Progenitor cell of endocrine pancreas (in vitro differentiated cells): Measurements from ENCODE around the gene CFAP53. TPM values are rescaled to one million over a fixed set of nuclear protein-coding genes. Genes with fewer than 3 reads are reported as not detected.
"Not testable (repeated sequence)": the region's sequence is repeated elsewhere in the genome, so short reads cannot be mapped to it uniquely, and the experiment has no call there.

Experiments
- DNase-seq: peaks from one replicate; pipeline ENCODE4 v3.0.0; 2021; ENCODE audit warnings: low spot score; ENCODE audit not compliant: unreplicated experiment
- H3K27ac Mint-ChIP-seq: 2 replicates; pipeline ENCODE4 v1.8.0; 2021; ENCODE audit warnings: mild to moderate bottlenecking, moderate library complexity, mixed read lengths
- H3K27me3 Mint-ChIP-seq: 2 replicates; pipeline ENCODE4 v1.8.0; 2021; ENCODE audit warnings: mixed read lengths
- H3K36me3 Mint-ChIP-seq: 2 replicates; pipeline ENCODE4 v1.8.0; 2022; ENCODE audit warnings: mixed read lengths; ENCODE audit not compliant: insufficient read depth
- H3K4me1 Mint-ChIP-seq: 2 replicates; pipeline ENCODE4 v1.8.0; 2021; ENCODE audit warnings: low read depth, mixed read lengths
- H3K4me3 Mint-ChIP-seq: 2 replicates; pipeline ENCODE4 v1.8.0; 2021; ENCODE audit warnings: low read depth, mild to moderate bottlenecking, moderate library complexity, mixed read lengths
- H3K9me3 Mint-ChIP-seq: 2 replicates; pipeline ENCODE4 v1.8.0; 2021; ENCODE audit warnings: low read depth, mixed read lengths
- total RNA-seq: library from RNA; stranded (reverse); gene quantifications from 2 replicates; pipeline ENCODE4 v1.2.1, GENCODE V29; 2021
- TF ChIP-seq, protein P1 (sequence below): fragments of 200-600 bp; sonication (generic); IDR thresholded peaks from one replicate; pipeline ENCODE4 v1.5.0; 2021; ENCODE audit warnings: antibody characterized with exemption, mild to moderate bottlenecking; ENCODE audit not compliant: unreplicated experiment

Gene CFAP53
- total RNA-seq, 1 donor from 2014 or later: 1.7 TPM

DNA sequence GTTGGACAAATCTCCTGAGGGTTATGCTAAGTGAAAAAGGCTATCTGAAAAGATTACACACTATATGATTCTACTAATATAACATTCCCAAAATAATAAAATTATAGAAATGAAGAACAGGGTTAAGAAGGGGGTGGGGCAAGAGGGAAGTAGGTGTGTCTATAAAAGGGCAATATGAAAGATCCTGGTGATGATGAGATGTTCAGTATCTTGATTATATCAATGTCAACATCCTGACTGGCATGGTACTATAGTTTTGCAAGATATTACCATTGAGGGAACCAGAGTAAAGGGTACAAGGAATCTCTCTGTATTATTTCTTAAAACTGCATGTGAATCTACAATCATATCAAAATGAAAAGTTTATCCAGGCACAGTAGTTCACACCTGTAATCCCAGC is 16.7 kb downstream of the CFAP53 start:
- Mint-ChIP-seq H3K4me1 (no peaks in the 10 kb centered on the region), H3K36me3 (peaks cover 1% of the 10 kb centered on the region), H3K27ac (no peak overlapping the region), H3K9me3 (no peaks in the 10 kb centered on the region), H3K4me3 (no peak overlapping the region), H3K27me3 (no peaks in the 10 kb centered on the region)
- TF ChIP-seq, protein P1, sequence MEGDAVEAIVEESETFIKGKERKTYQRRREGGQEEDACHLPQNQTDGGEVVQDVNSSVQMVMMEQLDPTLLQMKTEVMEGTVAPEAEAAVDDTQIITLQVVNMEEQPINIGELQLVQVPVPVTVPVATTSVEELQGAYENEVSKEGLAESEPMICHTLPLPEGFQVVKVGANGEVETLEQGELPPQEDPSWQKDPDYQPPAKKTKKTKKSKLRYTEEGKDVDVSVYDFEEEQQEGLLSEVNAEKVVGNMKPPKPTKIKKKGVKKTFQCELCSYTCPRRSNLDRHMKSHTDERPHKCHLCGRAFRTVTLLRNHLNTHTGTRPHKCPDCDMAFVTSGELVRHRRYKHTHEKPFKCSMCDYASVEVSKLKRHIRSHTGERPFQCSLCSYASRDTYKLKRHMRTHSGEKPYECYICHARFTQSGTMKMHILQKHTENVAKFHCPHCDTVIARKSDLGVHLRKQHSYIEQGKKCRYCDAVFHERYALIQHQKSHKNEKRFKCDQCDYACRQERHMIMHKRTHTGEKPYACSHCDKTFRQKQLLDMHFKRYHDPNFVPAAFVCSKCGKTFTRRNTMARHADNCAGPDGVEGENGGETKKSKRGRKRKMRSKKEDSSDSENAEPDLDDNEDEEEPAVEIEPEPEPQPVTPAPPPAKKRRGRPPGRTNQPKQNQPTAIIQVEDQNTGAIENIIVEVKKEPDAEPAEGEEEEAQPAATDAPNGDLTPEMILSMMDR: no peak
- no peak for DNase-seq

DNA sequence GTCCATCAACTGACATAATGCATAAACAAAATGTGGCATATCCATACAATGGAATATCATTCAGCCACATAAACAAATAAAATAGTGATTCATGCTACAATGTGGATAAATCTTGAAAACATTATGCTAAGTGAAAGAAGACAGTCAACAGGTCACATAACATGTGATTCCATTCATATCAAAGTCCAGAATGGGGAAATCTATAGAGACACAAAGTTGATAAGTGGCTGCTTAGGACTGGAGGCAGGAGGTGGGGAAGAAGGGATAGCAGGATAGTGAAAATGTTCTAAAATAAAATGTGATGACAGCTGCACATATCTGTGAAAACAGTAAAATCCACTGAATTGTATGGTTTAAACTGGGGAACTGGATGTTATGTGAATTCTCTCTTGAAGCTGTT is 18.7 kb downstream of the CFAP53 start:
- H3K27me3 Mint-ChIP-seq: no peaks in the 10 kb centered on the region
- TF ChIP-seq, protein P1: no peak
- no peak overlapping the region for H3K27ac Mint-ChIP-seq
- no peak for DNase-seq
- peaks cover 10% of the 10 kb centered on the region for H3K9me3 Mint-ChIP-seq
- no peak overlapping the region for H3K4me3 Mint-ChIP-seq
- no peaks in the 10 kb centered on the region for H3K4me1 Mint-ChIP-seq
- H3K36me3 Mint-ChIP-seq: peaks cover 9% of the 10 kb centered on the region

DNA sequence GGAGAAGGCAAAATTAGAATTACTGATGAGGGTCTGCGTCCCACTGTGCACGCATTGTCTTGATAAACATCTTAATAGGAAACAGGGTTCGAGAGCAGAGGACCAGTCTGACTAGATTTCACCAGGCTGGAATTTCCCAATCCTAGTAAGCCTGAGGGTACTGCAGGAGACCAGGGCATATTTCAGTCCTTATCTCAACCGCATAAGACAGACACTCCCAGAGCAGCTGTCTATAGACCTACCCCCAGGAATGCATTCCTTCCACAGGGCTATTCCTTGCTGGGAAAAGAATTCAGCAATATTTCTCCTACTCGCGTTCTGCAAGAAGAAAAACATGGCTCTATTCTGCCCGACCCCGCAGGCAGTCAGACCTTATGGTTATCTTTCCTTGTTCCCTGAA is 24.5 kb downstream of the CFAP53 start:
- H3K27me3 Mint-ChIP-seq, H3K27ac Mint-ChIP-seq, DNase-seq, H3K4me3 Mint-ChIP-seq, H3K4me1 Mint-ChIP-seq: not testable (repeated sequence)
- H3K9me3 Mint-ChIP-seq: peaks cover 27% of the 10 kb centered on the region
- H3K36me3 Mint-ChIP-seq: peaks cover 19% of the 10 kb centered on the region

DNA sequence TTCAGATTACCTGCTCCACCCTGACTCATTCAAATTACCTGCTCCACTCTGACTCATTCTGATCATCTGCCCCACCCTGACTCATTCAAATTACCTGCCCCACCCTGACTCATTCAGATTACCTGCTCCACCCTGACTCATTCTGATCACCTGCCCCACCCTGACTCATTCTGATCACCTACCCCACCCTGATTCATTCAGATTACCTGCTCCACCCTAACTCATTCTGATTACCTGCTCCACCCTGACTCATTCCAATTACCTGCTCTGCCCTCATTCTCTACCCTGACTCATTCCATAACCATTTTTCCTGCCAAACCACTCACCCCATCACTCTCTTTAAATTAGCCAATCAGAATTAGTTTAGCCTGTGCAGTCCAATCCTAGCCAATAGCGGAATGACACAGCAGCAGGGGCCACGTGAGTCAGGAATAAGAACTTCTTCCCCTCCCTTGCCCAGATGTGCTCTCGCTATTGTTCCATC is 26.2 kb downstream of the CFAP53 start:
- Mint-ChIP-seq H3K4me3 (no peak overlapping the region), H3K4me1 (no peaks in the 10 kb centered on the region), H3K27ac (no peak overlapping the region), H3K27me3 (no peaks in the 10 kb centered on the region), H3K9me3 (peaks cover 27% of the 10 kb centered on the region), H3K36me3 (peaks cover 19% of the 10 kb centered on the region)
- TF ChIP-seq, protein P1: no peak
- DNase-seq: no peak

DNA sequence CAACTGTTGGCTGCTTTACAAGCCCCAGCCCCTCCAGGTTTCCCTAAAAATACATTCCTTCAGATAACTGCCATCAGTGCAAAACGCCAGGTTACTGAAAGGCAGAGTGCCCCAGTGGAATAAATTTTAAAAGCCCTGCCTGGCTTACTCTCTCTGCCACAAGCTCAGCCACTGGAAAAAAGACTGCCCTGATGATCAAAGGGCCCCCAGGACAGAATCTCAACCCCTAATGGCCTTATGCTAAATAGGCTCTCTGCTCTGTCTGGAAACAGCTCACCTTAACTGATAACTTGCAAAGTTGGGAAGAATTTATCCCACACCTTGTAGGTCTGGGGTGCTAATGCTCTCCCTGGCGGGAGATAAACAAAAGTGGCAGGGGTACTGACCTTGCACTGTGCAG is 33.9 kb downstream of the CFAP53 start:
- H3K9me3 Mint-ChIP-seq: no peaks in the 10 kb centered on the region
- no peak overlapping the region for H3K4me3 Mint-ChIP-seq
- no peak overlapping the region for H3K27ac Mint-ChIP-seq
- TF ChIP-seq, protein P1: no peak
- no peaks in the 10 kb centered on the region for H3K27me3 Mint-ChIP-seq
- no peaks in the 10 kb centered on the region for H3K36me3 Mint-ChIP-seq
- H3K4me1 Mint-ChIP-seq: peaks cover 19% of the 10 kb centered on the region
- no peak for DNase-seq

DNA sequence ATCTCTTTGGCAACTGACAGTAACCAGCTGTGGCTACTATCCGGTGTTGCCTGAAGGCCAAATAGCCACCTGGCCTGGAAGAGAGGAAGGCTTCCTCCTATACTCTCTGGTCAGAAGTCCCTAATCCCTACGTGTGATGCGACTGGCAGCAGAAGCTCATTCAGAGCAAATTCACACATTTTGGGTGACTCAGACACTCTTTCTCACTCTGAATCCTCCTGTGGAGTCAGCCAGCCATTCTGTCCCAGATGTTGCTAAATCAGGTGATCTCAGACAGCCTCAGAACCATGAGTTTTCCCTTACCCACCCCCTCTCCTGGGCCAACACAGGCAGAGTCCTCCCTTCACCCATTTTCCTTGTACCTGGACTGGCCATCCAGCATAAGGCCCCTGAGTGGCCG is 34.7 kb downstream of the CFAP53 start:
- no peak for DNase-seq
- Mint-ChIP-seq H3K27ac (no peak overlapping the region), H3K4me3 (no peak overlapping the region), H3K4me1 (peaks cover 19% of the 10 kb centered on the region), H3K9me3 (no peaks in the 10 kb centered on the region), H3K36me3 (no peaks in the 10 kb centered on the region), H3K27me3 (no peaks in the 10 kb centered on the region)
- TF ChIP-seq, protein P1: no peak

DNA sequence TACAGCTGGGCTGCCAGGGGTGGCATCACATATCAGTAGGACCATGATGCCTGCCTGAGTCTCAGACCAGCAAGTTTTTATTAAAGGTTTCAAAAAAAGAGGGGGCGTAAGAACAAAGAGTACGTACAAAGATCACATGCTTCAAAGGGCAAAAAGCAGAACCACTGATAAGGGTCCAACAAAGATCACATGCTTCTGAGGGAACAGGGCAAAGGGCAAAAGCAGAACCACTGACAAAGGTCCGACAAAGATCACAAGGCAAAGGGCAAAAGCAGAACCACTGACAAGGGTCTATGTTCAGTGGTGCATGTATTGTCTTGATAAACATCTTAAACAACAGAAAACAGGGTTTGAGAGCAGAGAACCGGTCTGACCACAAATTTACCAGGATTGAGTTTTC is 46.0 kb downstream of the CFAP53 start:
- peaks cover 27% of the 10 kb centered on the region for H3K9me3 Mint-ChIP-seq
- DNase-seq: not testable (repeated sequence)

More for the DNA sequence above, 46.0 kb downstream of the CFAP53 start:
- H3K27me3 Mint-ChIP-seq, H3K27ac Mint-ChIP-seq, H3K4me1 Mint-ChIP-seq, H3K4me3 Mint-ChIP-seq: not testable (repeated sequence)
- peaks cover 13% of the 10 kb centered on the region for H3K36me3 Mint-ChIP-seq
